ENCODE results near the gene NBEAL1. TPM values are rescaled to one million over a fixed set of nuclear protein-coding genes. Genes with fewer than 3 reads are reported as not detected.
A peak's percentile ranks its signal among the peaks of the same experiment; 100 is the strongest.
"Not testable (repeated sequence)": the region's sequence is repeated elsewhere in the genome, so short reads cannot be mapped to it uniquely, and the experiment has no call there.

NBEAL1 gene
- total and polyA plus RNA-seq, 2 experiments from 2014 or later, result 13.3 to 21.8 TPM

DNA sequence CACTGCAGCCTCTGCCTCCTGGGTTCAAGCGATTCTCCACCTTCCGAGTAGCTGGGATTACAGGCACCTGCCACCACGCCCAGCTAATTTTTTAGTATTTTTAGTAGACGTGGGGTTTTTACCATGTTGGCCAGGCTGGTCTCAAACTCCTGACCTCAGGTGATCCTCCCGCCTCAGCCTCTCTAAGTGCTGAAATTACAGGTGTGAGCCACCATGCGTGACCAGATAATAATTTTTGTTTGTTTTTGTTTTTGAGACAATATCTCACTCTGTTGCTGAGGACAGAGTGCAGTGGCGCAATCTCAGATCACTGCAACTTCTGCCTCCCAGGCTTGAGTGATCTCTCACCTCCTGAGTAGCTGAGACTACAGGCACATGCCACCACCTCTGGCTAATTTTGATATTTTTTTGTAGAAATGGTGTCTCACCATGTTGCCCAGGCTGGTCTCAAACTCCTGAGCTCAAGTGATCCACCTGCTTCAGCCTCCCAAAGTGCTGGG, 100.6 kb downstream of the NBEAL1 start:
- H3K36me3 Mint-ChIP-seq (ENCODE audit: low read depth); H2AFZ ChIP-seq; ATAC-seq; H3K4me3 ChIP-seq; H3K4me2 ChIP-seq; H3K36me3 ChIP-seq (ENCODE audit: insufficient read depth); H3K27me3 Mint-ChIP-seq (ENCODE audit: insufficient read depth, low read depth, poor library complexity); H3K4me3 Mint-ChIP-seq; H3K27ac Mint-ChIP-seq; DNase-seq (ENCODE audit: low spot score); H3K79me2 ChIP-seq (replicated peaks; ENCODE audit: insufficient read depth); H3K27ac ChIP-seq (ENCODE audit: low read depth); H3K4me1 ChIP-seq (ENCODE audit: insufficient read depth); H4K20me1 ChIP-seq (replicated peaks; ENCODE audit: insufficient read depth); H3K4me1 Mint-ChIP-seq; H3K9me3 Mint-ChIP-seq; H3K9me2 ChIP-seq (ENCODE audit: insufficient read depth); H3F3A ChIP-seq (replicated peaks; ENCODE audit: low read depth); H3K27me3 ChIP-seq (ENCODE audit: insufficient read depth): not testable (repeated sequence)

DNA sequence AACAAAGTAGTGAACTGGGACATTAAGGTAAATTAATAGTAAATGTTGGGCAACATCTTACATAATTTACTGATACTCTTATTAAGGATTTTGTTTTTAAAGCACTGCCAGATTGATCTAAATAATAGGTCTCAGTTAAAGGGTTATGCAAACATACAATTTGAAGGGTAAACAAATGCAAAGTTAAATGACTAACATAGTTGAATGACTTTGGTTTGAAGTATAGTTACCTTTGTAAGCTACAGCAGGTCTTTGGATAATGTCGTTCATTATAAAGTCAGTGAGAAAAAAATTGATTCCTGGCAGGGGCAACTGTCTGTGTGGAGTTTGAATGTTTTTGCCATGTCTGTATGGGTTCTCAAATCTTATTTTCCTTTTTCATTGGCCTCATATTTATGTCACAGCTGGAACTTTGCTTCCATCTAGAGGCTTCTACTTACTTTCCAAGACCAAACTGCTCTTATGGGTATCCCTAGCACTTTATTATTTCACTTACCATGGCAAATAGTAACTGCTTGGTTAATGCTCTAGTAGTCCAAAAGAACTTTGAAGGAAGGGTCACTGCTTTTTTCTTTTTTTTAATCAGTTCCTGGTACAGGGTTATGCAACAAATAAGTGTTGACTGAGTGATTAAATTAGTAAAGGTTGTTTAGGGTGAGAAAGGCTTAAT, 107.8 kb downstream of the NBEAL1 start:
- no peak overlapping the region for H2AFZ ChIP-seq
- ATAC-seq, result no peak
- H3K9me2 ChIP-seq (ENCODE audit: insufficient read depth), result no peaks in the 10 kb centered on the region
- Mint-ChIP-seq H3K4me1 (no peaks in the 10 kb centered on the region; the same call in 2 of the 3 replicates), H3K9me3 (no peaks in the 10 kb centered on the region), H3K27ac (no peak overlapping the region), H3K4me3 (no peak overlapping the region), H3K36me3 (ENCODE audit: low read depth) (no peaks in the 10 kb centered on the region), H3K27me3 (ENCODE audit: insufficient read depth, low read depth, poor library complexity) (no peaks in the 10 kb centered on the region)
- H4K20me1 ChIP-seq (replicated peaks; ENCODE audit: insufficient read depth), result no peaks in the 10 kb centered on the region
- no peaks in the 10 kb centered on the region for H3K36me3 ChIP-seq (ENCODE audit: insufficient read depth)
- H3F3A ChIP-seq (replicated peaks; ENCODE audit: low read depth), result no peaks in the 10 kb centered on the region
- no peaks in the 10 kb centered on the region for H3K79me2 ChIP-seq (replicated peaks; ENCODE audit: insufficient read depth)
- H3K27me3 ChIP-seq (ENCODE audit: insufficient read depth), result no peaks in the 10 kb centered on the region
- no peak overlapping the region for H3K4me3 ChIP-seq
- H3K4me2 ChIP-seq, result no peak overlapping the region
- no peak overlapping the region for H3K27ac ChIP-seq (ENCODE audit: low read depth)
- TF ChIP-seq NANOG (IDR thresholded peaks at IDR 0.05; ENCODE audit: borderline replicate concordance), result no peak
- TF ChIP-seq, protein P1, sequence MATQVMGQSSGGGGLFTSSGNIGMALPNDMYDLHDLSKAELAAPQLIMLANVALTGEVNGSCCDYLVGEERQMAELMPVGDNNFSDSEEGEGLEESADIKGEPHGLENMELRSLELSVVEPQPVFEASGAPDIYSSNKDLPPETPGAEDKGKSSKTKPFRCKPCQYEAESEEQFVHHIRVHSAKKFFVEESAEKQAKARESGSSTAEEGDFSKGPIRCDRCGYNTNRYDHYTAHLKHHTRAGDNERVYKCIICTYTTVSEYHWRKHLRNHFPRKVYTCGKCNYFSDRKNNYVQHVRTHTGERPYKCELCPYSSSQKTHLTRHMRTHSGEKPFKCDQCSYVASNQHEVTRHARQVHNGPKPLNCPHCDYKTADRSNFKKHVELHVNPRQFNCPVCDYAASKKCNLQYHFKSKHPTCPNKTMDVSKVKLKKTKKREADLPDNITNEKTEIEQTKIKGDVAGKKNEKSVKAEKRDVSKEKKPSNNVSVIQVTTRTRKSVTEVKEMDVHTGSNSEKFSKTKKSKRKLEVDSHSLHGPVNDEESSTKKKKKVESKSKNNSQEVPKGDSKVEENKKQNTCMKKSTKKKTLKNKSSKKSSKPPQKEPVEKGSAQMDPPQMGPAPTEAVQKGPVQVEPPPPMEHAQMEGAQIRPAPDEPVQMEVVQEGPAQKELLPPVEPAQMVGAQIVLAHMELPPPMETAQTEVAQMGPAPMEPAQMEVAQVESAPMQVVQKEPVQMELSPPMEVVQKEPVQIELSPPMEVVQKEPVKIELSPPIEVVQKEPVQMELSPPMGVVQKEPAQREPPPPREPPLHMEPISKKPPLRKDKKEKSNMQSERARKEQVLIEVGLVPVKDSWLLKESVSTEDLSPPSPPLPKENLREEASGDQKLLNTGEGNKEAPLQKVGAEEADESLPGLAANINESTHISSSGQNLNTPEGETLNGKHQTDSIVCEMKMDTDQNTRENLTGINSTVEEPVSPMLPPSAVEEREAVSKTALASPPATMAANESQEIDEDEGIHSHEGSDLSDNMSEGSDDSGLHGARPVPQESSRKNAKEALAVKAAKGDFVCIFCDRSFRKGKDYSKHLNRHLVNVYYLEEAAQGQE (IDR thresholded peaks at IDR 0.05; ENCODE audit: unreplicated experiment), result no peak
- TF ChIP-seq, protein P2, sequence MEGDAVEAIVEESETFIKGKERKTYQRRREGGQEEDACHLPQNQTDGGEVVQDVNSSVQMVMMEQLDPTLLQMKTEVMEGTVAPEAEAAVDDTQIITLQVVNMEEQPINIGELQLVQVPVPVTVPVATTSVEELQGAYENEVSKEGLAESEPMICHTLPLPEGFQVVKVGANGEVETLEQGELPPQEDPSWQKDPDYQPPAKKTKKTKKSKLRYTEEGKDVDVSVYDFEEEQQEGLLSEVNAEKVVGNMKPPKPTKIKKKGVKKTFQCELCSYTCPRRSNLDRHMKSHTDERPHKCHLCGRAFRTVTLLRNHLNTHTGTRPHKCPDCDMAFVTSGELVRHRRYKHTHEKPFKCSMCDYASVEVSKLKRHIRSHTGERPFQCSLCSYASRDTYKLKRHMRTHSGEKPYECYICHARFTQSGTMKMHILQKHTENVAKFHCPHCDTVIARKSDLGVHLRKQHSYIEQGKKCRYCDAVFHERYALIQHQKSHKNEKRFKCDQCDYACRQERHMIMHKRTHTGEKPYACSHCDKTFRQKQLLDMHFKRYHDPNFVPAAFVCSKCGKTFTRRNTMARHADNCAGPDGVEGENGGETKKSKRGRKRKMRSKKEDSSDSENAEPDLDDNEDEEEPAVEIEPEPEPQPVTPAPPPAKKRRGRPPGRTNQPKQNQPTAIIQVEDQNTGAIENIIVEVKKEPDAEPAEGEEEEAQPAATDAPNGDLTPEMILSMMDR (conservative IDR thresholded peaks at IDR 0.05; ENCODE audit: low read depth in 2 of 2), result peak in 1 of 2 experiments; percentile 27; a peak in 2 of 4 replicates
- H3K4me1 ChIP-seq (ENCODE audit: insufficient read depth), result no peaks in the 10 kb centered on the region
- peak; percentile 8 for DNase-seq (ENCODE audit: low spot score)

All from GM23338 (cell line).